Stimulated activated CD4-positive, alpha-beta T cell treated with anti-CD3 and anti-CD28 coated beads, Interleukin-4, amount 100 ng/mL, for 24 hours (primary cell): Measurements from ENCODE around the gene CENPU.

Source experiments
- DNase-seq: peaks from one replicate; pipeline ENCODE4 v3.0.0-alpha.2; 2020

Gene CENPU

DNA sequence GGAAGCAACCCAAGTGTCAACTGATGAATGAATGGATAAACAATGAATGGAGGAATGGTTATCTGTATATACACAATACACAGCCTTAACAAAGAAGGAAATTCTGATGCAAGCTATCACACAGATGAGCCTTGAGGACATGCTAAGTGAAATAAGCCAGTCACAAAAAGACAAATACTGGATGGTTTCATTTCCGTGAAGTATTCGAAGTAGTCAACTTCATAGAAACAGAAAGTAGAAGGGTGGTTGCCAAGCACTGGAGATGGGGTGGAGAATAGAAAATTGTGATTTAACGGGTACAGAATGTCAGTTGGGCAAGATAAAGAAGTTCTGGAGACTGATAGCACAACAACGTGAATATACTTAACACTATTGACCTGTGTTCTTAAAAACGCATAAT is 28.2 kb downstream of the CENPU start:
- no peak for DNase-seq

- DNase-seq, result no peak
Observed at GRCh38 chr4:184702114-184702513, 31.8 kb downstream of the CENPU start.

DNA sequence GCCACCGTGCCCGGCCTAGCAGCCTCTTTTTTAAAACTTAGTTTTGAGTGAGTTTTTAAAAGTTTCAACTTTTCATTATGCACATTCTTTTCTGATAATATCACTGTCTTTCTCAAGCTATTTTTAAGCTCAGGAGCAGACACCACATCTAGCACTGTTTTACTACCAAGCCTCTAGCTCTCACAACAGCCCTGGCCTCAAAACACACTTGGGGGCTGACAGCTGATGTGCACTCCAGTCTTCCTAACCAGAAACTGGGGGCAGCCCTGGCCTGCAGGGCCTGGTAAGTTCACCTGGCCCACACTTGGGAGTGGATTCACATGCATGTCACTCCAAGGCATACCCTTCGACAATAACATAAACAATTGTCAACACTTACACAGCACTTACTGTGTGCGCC is 34.0 kb downstream of the CENPU start:
- no peak for DNase-seq

DNA sequence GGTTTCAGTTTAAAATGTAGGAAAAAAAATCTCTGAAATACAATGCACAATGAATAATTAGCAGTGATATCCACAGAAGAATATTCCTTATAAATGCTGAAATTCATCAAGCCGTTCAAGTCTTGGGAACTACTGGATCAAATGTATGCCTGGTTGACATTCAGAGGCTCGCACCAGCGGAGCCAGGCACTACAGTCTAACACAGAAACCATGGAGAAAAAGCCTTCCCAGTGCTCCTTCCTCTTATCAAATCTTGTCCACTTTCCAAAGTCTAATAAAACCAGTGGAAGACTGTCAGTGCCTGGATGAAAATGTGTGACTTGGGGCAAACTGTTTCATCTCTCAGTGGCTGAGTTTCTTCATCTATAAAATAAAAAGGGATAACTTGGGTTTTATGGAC is 35.9 kb downstream of the CENPU start:
- no peak for DNase-seq

DNA sequence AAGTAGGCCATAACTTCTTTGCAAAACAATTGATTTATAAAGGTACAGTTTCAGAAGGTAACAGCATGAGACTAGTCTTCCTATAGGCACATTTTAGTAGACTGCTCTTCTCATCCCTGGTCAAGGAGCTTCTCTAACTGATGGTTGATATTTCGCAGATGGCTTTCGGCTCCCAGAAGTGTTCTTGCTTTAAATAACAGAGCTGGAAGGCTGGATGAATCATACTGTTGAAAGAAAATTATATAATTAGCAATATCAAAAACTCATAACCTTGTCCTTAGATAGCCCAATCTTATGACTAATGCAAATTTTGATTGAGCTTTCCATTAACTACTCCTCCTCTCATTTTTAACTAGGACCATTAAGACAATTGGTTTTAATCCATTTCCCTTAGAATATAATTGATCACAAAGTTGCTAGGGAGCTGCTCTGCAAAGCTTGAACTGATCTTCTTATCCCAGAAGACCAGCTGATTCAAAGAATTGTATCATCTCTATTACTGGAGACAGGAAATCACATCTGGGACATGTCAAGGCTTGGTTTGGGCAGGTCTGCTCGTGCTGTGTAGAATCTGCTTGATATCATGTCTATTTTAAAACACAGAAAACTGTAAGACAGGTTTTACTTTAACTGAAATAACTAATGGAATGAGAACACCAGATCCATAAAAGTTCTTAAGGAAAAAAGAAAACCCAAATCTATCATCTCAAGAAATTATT is 38.6 kb downstream of the CENPU start:
- no peak for DNase-seq

- no peak for DNase-seq
Observed at GRCh38 chr4:184694412-184694956, 39.4 kb downstream of the CENPU start.

- DNase-seq, result no peak
Observed at GRCh38 chr4:184693056-184693455, 40.8 kb downstream of the CENPU start.

DNA sequence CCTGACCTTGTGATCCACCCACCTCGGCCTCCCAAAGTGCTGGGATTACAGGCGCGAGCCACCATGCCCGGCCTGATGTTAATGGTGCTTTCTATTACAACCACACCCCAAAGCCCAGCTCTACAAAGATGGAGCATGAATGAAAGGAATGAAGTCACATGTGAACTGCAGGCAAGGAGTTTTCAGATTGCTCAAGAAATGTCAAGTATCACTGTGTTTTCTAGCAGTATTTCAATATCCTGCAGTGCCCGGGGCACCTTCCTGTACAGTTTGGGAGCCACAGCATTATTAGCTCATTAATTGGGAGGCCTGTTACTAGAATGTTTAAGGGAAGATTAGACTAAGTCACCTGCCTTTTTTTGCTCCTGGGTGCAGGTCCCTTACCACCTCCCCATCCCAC is 44.2 kb downstream of the CENPU start:
- DNase-seq, result no peak

GRCh38 chr4:184688447-184688846 is 45.4 kb downstream of the CENPU start:
- no peak for DNase-seq

DNA sequence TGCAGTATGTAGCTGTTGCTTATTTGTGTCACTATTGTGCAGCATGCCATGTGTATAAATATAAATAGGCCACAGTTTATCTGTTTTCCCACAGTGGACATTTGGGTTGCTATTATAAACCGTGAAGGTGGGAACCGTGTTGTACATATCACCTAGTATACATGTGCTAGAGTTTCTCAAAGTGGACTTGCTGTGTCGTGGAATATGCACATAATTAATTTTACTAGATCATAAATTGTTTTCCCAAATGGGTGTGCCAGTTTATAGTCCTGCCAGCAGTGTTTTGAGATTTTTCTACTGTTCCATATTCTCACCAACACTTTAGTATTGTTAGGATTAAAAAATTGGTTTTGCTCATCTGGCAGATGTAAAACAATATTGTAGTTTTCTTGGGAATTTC is 45.9 kb downstream of the CENPU start:
- no peak for DNase-seq

- no peak for DNase-seq
Observed at GRCh38 chr4:184684491-184685189, 49.3 kb downstream of the CENPU start.

- no peak for DNase-seq
Observed at GRCh38 chr4:184681916-184682315, 52.0 kb downstream of the CENPU start.

DNA sequence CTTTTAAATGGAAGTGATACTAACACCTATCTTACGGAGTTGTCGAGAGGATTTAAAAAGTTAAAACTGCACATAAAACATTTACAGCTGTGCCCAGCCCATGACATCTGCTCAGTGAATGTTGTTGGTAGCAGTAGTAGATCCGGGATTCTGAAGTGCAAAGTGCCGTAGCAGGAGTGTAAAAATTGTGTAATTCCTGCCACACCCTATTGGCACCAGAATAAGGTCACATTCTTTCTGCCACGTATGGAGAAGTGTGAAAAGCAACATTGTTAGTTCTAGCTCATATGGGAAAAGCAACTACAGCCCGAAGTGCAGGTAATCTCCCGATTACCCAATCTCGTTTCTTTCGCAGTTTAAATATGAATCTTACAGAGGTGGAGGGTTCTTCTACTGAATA is 53.2 kb downstream of the CENPU start:
- no peak for DNase-seq

DNA sequence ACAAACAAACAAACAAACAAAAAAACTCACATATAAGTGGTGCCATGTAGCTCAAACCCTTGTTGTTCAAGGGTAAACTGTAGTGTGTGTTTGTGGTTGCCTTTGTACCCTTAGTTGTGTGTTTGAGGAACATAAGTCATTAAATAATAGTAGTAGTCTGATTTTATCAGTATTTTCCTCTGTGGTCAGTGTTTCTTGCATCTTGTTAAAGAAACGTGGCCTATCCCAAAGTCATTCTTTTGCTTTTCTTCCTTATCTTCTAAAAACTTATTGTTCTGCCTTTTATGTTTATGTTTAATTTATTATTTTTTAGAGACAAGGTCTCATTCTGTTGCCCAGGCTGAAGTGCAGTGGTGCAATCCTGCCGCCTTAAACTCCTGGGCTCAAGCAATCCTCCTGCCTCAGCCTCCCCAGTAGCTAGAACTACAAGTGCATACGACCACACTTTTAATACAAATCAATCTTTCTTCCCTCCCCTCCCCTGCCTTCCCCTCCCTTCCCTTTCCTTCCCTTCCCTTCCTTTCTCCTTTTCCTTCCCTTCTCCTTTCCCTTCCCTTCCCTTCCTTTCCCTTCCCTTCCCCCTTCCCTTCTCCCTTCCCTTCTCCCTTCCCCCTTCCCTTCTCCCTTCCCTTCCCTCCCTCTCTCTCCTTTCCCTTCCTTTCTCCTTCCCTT is 57.9 kb downstream of the CENPU start:
- DNase-seq, result no peak

GRCh38 chr4:184675018-184675417 is 58.9 kb downstream of the CENPU start:
- DNase-seq, result no peak

DNA sequence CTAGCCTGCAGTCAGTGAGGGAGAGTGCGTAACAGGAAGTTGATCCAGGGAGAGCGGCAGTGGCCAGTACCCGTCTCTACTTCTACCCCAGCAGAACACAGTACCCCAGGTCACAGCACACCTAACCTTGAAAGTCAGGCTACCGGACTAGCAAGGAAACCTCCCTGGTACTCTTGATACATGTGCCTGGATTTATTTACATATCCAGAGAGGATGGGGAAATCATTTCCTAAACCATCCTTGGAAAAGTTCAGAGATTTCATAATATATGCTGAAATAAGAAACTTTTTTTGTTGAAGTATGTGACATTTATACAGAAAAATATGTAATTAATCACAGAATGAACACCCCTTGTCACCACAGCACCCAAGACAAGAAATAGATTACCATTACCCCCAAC is 59.9 kb downstream of the CENPU start:
- no peak for DNase-seq

GRCh38 chr4:184672741-184673140 is 61.2 kb downstream of the CENPU start:
- no peak for DNase-seq

GRCh38 chr4:184671101-184671500 is 62.8 kb downstream of the CENPU start:
- no peak for DNase-seq

GRCh38 chr4:184669251-184669650 is 64.6 kb downstream of the CENPU start:
- no peak for DNase-seq

DNA sequence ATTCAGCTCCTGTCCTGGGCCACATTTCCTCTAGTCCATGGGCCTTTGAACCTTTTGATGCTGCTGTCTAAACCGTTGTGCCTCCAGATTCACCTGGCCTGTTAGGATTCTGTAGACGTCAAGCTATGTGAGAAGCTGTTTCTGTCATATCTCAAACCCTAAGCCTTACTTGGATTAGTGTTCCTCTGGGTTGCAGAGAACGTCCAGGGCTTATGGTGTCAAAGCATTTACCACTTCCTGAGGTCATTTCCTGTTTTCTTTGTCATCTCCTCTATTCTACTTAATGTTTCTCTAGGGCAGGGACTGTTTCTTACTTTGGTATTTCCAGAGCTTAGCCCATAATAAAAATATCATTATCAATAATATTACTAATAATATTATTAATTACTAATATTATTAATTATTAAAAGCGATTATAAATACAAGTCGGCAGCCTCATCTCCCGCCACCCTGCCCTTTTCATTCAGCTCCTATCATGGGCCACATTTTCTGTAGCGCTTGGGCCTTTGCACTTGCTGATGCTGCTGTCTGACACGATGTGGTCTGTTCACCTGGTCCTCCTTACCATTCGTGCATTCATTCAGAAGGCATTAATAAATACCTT is 65.3 kb downstream of the CENPU start:
- no peak for DNase-seq

GRCh38 chr4:184668096-184668495 is 65.8 kb downstream of the CENPU start:
- no peak for DNase-seq

DNA sequence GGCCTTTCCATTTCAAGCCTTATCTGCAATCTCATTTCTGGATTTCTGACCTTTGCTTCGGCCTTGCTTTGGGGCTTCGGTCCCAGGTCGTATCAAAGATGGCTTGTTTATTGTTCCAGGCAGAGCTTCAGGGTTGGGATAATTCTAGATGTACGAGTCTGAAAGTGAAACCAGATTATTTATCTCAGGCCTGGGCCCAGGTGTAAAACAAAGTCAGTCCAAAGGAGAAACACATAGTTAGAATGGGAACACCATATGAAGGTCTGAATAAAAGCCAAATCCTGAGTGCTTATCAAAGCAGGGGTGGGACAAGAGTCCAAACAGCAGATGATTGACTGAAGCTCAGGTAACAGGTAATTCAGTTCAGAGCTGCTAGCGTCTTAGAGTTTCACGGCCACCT is 67.2 kb downstream of the CENPU start:
- DNase-seq, result no peak

- no peak for DNase-seq
Observed at GRCh38 chr4:184664445-184665210, 69.3 kb downstream of the CENPU start.
